GM23338 (cell line): ENCODE data around the gene HMG20B. TPM values are rescaled to one million over a fixed set of nuclear protein-coding genes. Genes with fewer than 3 reads are reported as not detected.

ENCODE experiments used
- ATAC-seq: fragments of 200-7000 bp; cut with Tn5 transposase; 3 replicates; pipeline ENCODE4 v1.9.1; 2020
- DNase-seq: peaks from one replicate; pipeline ENCODE4 v3.0.0-alpha.2; 2015; ENCODE audit warnings: low spot score
- H2AFZ ChIP-seq: fragments of 200-600 bp; sonication (generic); 2 replicates; pipeline ENCODE4 v1.8.0; 2016; ENCODE audit warnings: antibody characterized with exemption, mild to moderate bottlenecking, moderate library complexity
- H3F3A ChIP-seq: fragments of 200-600 bp; sonication (generic); replicated peaks from 2 replicates; pipeline ENCODE4 v1.8.0; 2017; ENCODE audit warnings: antibody characterized with exemption, mixed run types, low read depth
- H3K27ac ChIP-seq: fragments of 200-600 bp; sonication (generic); 2 replicates; pipeline ENCODE4 v1.6.1; 2016; ENCODE audit warnings: low read depth
- H3K27me3 ChIP-seq: fragments of 200-600 bp; sonication (generic); 2 replicates; pipeline ENCODE4 v1.8.0; 2016; ENCODE audit warnings: mild to moderate bottlenecking, mixed run types, moderate library complexity; ENCODE audit not compliant: insufficient read depth
- H3K36me3 ChIP-seq: fragments of 200-600 bp; sonication (generic); 2 replicates; pipeline ENCODE4 v1.8.0; 2016; ENCODE audit warnings: mild to moderate bottlenecking; ENCODE audit not compliant: insufficient read depth
- H3K4me1 ChIP-seq: fragments of 200-600 bp; sonication (generic); 2 replicates; pipeline ENCODE4 v1.8.0; 2016; ENCODE audit warnings: mild to moderate bottlenecking, moderate library complexity; ENCODE audit not compliant: insufficient read depth
- H3K4me2 ChIP-seq: fragments of 200-600 bp; sonication (generic); 2 replicates; pipeline ENCODE4 v1.7.1; 2017; ENCODE audit warnings: mixed run types
- H3K4me3 ChIP-seq: fragments of 200-600 bp; sonication (generic); 2 replicates; pipeline ENCODE4 v1.6.1; 2016; ENCODE audit warnings: mixed run types
- H3K79me2 ChIP-seq: fragments of 200-600 bp; sonication (generic); replicated peaks from 2 replicates; pipeline ENCODE4 v1.8.0; 2017; ENCODE audit warnings: mild to moderate bottlenecking; ENCODE audit not compliant: insufficient read depth
- H3K9me2 ChIP-seq: fragments of 200-600 bp; sonication (generic); 2 replicates; pipeline ENCODE4 v1.8.0; 2017; ENCODE audit not compliant: insufficient read depth
- H4K20me1 ChIP-seq: fragments of 200-600 bp; sonication (generic); replicated peaks from 2 replicates; pipeline ENCODE4 v1.8.0; 2017; ENCODE audit warnings: mild to moderate bottlenecking; ENCODE audit not compliant: insufficient read depth
- H3K27ac Mint-ChIP-seq: 2 replicates; pipeline ENCODE4 v1.8.0; 2020; ENCODE audit warnings: inconsistent platforms, mild to moderate bottlenecking, moderate library complexity, mixed read lengths
- H3K27me3 Mint-ChIP-seq: 3 replicates; pipeline ENCODE4 v1.8.0; 2022; ENCODE audit warnings: low read depth, mild to moderate bottlenecking, moderate library complexity, mixed read lengths, inconsistent platforms; ENCODE audit not compliant: insufficient read depth, poor library complexity
- H3K36me3 Mint-ChIP-seq: 3 replicates; pipeline ENCODE4 v1.8.0; 2021; ENCODE audit warnings: low read depth, mild to moderate bottlenecking, inconsistent platforms, moderate library complexity, mixed read lengths
- H3K4me1 Mint-ChIP-seq: 3 replicates; pipeline ENCODE4 v1.8.0; 2020; ENCODE audit warnings: mild to moderate bottlenecking, inconsistent platforms, mixed read lengths
- H3K4me3 Mint-ChIP-seq: 3 replicates; pipeline ENCODE4 v1.8.0; 2021; ENCODE audit warnings: moderate library complexity, mild to moderate bottlenecking, inconsistent platforms, mixed read lengths
- H3K9me3 Mint-ChIP-seq: 3 replicates; pipeline ENCODE4 v1.8.0; 2020; ENCODE audit warnings: moderate library complexity, mild to moderate bottlenecking, inconsistent platforms, mixed read lengths
- CREB1 ChIP-seq: fragments of 250-450 bp; sonication (Bioruptor Pico); IDR thresholded peaks from 2 replicates; pipeline ENCODE4 v1.5.0; 2020; ENCODE audit warnings: low read depth, mild to moderate bottlenecking, moderate library complexity
- EZH2 ChIP-seq: fragments of 200-600 bp; sonication (generic); IDR thresholded peaks from one replicate; pipeline ENCODE4 v1.8.0; 2017; ENCODE audit warnings: antibody characterized with exemption, mild to moderate bottlenecking, low read depth; ENCODE audit not compliant: unreplicated experiment
- NANOG ChIP-seq: IDR thresholded peaks from 2 replicates; pipeline ENCODE4 v1.6.1; 2016; ENCODE audit warnings: antibody characterized with exemption, borderline replicate concordance
- POLR2AphosphoS5 ChIP-seq: IDR thresholded peaks from 2 replicates; pipeline ENCODE4 v1.6.1; 2016; ENCODE audit warnings: antibody characterized with exemption, low read depth
- STAT1 ChIP-seq: IDR thresholded peaks from one replicate; pipeline ENCODE4 v1.6.1; 2016; ENCODE audit warnings: antibody characterized with exemption; ENCODE audit not compliant: unreplicated experiment
- ZNF114 ChIP-seq: fragments of 250-450 bp; sonication (Bioruptor Pico); IDR thresholded peaks from 2 replicates; pipeline ENCODE4 v1.5.0; 2020; ENCODE audit warnings: mild to moderate bottlenecking, moderate library complexity
- polyA plus RNA-seq: library from polyadenylated mRNA; unstranded; fragments of >200 nt; fragmentation: Nextera tagmentation; extraction: Ambion mirVana; gene quantifications from 2 replicates; pipeline ENCODE4 v1.2.1, GENCODE V29; 2016
- total RNA-seq: library from RNA; depleted of rRNA; stranded (reverse); fragments of >200 nt; shearing (Covaris generic); gene quantifications from 2 replicates; pipeline ENCODE4 v1.2.3, GENCODE V29; 2014
- TF ChIP-seq, protein P1 (sequence below): fragments of 250-450 bp; sonication (Bioruptor Pico); IDR thresholded peaks from 2 replicates; pipeline ENCODE4 v1.5.0; 2020; ENCODE audit warnings: mild to moderate bottlenecking, moderate library complexity
- TF ChIP-seq, protein P2 (sequence below): IDR thresholded peaks from one replicate; pipeline ENCODE4 v1.6.1; 2018; ENCODE audit warnings: antibody characterized with exemption; ENCODE audit not compliant: unreplicated experiment
- TF ChIP-seq, protein P3 (sequence below), 2 experiments: fragments of 200-600 bp in 1 of 2; sonication (generic) in 1 of 2; conservative IDR thresholded peaks; 2 replicates each; pipeline versions ENCODE4 v1.5.1 to v1.6.1; 2016 to 2017; ENCODE audit warnings: antibody characterized with exemption in 2 of 2, low read depth in 2 of 2, mild to moderate bottlenecking in 2 of 2, moderate library complexity in 1 of 2

The HMG20B gene
- total and polyA plus RNA-seq, 2 experiments from 2014 or later: 74.1 to 130 TPM

DNA sequence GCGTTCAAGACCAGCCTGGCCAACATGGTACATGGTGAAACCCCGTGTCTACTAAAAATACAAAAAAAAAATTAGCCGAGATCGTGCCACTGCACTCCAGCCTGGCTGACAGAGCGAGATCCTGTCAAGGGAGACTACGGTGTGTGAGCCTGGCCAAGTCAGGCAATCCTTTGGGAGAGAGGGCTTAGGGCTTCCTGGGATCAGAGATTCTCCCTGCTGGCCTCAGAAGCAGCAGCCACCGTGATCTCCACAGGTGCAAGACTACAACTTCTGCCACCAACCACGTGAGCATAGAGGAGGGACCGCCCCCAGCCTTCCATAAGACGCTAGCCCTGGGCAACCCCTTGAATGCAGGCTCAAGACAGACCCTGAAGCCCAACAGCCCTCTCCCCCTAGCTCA, 22.9 kb upstream of the HMG20B start (continued):
- TF ChIP-seq, protein P1, sequence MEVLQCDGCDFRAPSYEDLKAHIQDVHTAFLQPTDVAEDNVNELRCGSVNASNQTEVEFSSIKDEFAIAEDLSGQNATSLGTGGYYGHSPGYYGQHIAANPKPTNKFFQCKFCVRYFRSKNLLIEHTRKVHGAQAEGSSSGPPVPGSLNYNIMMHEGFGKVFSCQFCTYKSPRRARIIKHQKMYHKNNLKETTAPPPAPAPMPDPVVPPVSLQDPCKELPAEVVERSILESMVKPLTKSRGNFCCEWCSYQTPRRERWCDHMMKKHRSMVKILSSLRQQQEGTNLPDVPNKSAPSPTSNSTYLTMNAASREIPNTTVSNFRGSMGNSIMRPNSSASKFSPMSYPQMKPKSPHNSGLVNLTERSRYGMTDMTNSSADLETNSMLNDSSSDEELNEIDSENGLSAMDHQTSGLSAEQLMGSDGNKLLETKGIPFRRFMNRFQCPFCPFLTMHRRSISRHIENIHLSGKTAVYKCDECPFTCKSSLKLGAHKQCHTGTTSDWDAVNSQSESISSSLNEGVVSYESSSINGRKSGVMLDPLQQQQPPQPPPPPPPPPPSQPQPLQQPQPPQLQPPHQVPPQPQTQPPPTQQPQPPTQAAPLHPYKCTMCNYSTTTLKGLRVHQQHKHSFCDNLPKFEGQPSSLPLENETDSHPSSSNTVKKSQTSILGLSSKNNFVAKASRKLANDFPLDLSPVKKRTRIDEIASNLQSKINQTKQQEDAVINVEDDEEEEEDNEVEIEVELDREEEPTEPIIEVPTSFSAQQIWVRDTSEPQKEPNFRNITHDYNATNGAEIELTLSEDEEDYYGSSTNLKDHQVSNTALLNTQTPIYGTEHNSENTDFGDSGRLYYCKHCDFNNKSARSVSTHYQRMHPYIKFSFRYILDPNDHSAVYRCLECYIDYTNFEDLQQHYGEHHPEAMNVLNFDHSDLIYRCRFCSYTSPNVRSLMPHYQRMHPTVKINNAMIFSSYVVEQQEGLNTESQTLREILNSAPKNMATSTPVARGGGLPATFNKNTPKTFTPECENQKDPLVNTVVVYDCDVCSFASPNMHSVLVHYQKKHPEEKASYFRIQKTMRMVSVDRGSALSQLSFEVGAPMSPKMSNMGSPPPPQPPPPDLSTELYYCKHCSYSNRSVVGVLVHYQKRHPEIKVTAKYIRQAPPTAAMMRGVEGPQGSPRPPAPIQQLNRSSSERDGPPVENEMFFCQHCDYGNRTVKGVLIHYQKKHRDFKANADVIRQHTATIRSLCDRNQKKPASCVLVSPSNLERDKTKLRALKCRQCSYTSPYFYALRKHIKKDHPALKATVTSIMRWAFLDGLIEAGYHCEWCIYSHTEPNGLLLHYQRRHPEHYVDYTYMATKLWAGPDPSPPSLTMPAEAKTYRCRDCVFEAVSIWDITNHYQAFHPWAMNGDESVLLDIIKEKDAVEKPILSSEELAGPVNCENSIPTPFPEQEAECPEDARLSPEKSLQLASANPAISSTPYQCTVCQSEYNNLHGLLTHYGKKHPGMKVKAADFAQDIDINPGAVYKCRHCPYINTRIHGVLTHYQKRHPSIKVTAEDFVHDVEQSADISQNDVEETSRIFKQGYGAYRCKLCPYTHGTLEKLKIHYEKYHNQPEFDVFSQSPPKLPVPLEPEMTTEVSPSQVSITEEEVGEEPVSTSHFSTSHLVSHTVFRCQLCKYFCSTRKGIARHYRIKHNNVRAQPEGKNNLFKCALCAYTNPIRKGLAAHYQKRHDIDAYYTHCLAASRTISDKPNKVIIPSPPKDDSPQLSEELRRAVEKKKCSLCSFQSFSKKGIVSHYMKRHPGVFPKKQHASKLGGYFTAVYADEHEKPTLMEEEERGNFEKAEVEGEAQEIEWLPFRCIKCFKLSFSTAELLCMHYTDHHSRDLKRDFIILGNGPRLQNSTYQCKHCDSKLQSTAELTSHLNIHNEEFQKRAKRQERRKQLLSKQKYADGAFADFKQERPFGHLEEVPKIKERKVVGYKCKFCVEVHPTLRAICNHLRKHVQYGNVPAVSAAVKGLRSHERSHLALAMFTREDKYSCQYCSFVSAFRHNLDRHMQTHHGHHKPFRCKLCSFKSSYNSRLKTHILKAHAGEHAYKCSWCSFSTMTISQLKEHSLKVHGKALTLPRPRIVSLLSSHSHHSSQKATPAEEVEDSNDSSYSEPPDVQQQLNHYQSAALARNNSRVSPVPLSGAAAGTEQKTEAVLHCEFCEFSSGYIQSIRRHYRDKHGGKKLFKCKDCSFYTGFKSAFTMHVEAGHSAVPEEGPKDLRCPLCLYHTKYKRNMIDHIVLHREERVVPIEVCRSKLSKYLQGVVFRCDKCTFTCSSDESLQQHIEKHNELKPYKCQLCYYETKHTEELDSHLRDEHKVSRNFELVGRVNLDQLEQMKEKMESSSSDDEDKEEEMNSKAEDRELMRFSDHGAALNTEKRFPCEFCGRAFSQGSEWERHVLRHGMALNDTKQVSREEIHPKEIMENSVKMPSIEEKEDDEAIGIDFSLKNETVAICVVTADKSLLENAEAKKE (CRISPR knock-in tag): no peak
- no peak for TF ChIP-seq POLR2AphosphoS5
- TF ChIP-seq, protein P2, sequence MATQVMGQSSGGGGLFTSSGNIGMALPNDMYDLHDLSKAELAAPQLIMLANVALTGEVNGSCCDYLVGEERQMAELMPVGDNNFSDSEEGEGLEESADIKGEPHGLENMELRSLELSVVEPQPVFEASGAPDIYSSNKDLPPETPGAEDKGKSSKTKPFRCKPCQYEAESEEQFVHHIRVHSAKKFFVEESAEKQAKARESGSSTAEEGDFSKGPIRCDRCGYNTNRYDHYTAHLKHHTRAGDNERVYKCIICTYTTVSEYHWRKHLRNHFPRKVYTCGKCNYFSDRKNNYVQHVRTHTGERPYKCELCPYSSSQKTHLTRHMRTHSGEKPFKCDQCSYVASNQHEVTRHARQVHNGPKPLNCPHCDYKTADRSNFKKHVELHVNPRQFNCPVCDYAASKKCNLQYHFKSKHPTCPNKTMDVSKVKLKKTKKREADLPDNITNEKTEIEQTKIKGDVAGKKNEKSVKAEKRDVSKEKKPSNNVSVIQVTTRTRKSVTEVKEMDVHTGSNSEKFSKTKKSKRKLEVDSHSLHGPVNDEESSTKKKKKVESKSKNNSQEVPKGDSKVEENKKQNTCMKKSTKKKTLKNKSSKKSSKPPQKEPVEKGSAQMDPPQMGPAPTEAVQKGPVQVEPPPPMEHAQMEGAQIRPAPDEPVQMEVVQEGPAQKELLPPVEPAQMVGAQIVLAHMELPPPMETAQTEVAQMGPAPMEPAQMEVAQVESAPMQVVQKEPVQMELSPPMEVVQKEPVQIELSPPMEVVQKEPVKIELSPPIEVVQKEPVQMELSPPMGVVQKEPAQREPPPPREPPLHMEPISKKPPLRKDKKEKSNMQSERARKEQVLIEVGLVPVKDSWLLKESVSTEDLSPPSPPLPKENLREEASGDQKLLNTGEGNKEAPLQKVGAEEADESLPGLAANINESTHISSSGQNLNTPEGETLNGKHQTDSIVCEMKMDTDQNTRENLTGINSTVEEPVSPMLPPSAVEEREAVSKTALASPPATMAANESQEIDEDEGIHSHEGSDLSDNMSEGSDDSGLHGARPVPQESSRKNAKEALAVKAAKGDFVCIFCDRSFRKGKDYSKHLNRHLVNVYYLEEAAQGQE: no peak
- TF ChIP-seq STAT1: no peak

DNA sequence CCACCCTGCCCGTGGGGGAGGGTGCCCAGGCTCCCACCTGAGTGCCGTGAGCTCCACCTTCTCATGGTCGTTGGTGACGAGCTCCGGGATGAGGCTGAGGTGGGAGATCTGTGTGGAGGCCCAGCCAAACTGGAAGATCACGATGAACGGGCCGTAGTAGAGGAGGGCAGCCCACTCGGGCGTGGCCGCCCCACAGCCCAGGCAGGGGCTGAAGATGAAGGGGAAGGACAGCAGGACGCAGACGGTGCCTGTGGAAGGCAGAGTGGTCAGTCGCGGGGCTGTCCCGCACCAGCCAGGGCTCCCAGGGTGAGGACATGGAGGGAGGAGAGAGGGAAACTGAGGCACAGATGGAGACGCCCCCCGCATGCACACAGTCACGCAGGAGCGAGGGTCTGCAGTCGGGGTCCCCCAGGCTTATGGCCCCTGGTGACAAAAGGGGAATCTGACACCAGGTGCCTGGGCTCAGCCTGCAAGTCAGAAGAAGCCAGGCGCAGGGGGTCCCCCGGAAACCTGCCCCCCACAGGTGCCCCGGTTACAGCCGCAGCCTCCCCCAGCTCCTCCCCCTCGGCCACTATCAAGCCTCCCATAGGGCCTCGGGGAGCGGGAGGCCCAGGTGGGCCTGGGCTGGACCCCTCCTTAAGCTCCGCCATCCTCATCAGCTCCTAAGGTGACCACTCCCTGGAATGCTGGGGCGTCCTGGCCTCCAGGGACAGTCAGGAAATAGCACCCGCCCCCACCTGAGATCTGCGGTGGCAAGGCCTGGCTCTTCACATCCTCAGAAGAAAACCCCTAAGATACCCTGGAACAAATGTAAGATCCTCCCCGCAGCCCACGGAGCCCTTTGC, 21.6 kb upstream of the HMG20B start:
- Histone ChIP-seq H3K79me2 (peaks cover 12% of the 10 kb centered on the region), H2AFZ (no peak overlapping the region), H3K4me3 (no peak overlapping the region), H3K9me2 (no peaks in the 10 kb centered on the region), H4K20me1 (peaks cover 14% of the 10 kb centered on the region), H3K4me1 (no peaks in the 10 kb centered on the region), H3K27ac (no peak overlapping the region), H3F3A (no peaks in the 10 kb centered on the region), H3K36me3 (no peaks in the 10 kb centered on the region), H3K27me3 (no peaks in the 10 kb centered on the region), H3K4me2 (no peak overlapping the region)
- DNase-seq (no peak), ATAC-seq (no peak)
- Mint-ChIP-seq H3K27ac (no peak overlapping the region), H3K9me3 (no peaks in the 10 kb centered on the region), H3K4me1 (peaks cover under 1% of the 10 kb centered on the region; the same call in 1 of the 3 replicates), H3K36me3 (no peaks in the 10 kb centered on the region), H3K4me3 (no peak overlapping the region), H3K27me3 (peaks cover 16% of the 10 kb centered on the region)
- TF ChIP-seq ZNF114 (CRISPR knock-in tag) (no peak), EZH2 (no peak), CREB1 (CRISPR knock-in tag) (no peak), NANOG (no peak)
- TF ChIP-seq, protein P3, sequence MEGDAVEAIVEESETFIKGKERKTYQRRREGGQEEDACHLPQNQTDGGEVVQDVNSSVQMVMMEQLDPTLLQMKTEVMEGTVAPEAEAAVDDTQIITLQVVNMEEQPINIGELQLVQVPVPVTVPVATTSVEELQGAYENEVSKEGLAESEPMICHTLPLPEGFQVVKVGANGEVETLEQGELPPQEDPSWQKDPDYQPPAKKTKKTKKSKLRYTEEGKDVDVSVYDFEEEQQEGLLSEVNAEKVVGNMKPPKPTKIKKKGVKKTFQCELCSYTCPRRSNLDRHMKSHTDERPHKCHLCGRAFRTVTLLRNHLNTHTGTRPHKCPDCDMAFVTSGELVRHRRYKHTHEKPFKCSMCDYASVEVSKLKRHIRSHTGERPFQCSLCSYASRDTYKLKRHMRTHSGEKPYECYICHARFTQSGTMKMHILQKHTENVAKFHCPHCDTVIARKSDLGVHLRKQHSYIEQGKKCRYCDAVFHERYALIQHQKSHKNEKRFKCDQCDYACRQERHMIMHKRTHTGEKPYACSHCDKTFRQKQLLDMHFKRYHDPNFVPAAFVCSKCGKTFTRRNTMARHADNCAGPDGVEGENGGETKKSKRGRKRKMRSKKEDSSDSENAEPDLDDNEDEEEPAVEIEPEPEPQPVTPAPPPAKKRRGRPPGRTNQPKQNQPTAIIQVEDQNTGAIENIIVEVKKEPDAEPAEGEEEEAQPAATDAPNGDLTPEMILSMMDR (conservative IDR thresholded peaks at IDR 0.05; ENCODE audit: low read depth in 2 of 2): no peak
